IMR-90 (cell line): ENCODE measurements around the gene CCNI. TPM values are rescaled to one million over a fixed set of nuclear protein-coding genes. Genes with fewer than 3 reads are reported as not detected.

Source experiments
- ATAC-seq: fragments of 200-7000 bp; cut with Tn5 transposase; 2 replicates; pipeline ENCODE4 v1.9.1; 2020; ENCODE audit warnings: low read depth, mild to moderate bottlenecking, moderate library complexity
- BruUV-seq: library from RNA; stranded (reverse); fragments of 400-500 nt; replicated peaks from 2 replicates; lab custom pipeline; 2021; lab: Mats Ljungman, UMichigan
- CTCF ChIA-PET: fragments of 300-600 bp; formaldehyde crosslinking; extraction: SDS; loops from one replicate; lab custom pipeline; 2021; ENCODE audit warnings: antibody characterized with exemption; lab: Yijun Ruan, JAX
- POLR2A ChIA-PET: fragments of 300-600 bp; sonication (Branson Sonifier 250); formaldehyde crosslinking; loops from one replicate; lab custom pipeline; 2022; ENCODE audit warnings: antibody characterized with exemption; ENCODE audit not compliant: unreplicated experiment; lab: Charles Lee
- DNase-seq: peaks from one replicate; pipeline ENCODE4 v3.0.0; 2013
- H2AFZ ChIP-seq: replicated peaks from 2 replicates; pipeline ENCODE3; 2013; ENCODE audit warnings: low read length, mild to moderate bottlenecking; ENCODE audit not compliant: poor library complexity
- H2AK5ac ChIP-seq: 2 replicates; pipeline ENCODE4 v1.6.1; 2013; ENCODE audit warnings: low read depth, low read length, inconsistent platforms
- H2AK9ac ChIP-seq: replicated peaks from 2 replicates; pipeline ENCODE3; 2013; ENCODE audit warnings: mild to moderate bottlenecking, low read depth, low read length, moderate library complexity; ENCODE audit not compliant: poor library complexity
- H2BK120ac ChIP-seq: 2 replicates; pipeline ENCODE4 v1.6.1; 2013; ENCODE audit warnings: low read depth, low read length, inconsistent platforms
- H2BK15ac ChIP-seq: 3 replicates; pipeline ENCODE4 v1.6.1; 2013; ENCODE audit warnings: low read depth, low read length, inconsistent platforms
- H2BK20ac ChIP-seq: 2 replicates; pipeline ENCODE4 v1.6.1; 2013; ENCODE audit warnings: low read depth, mild to moderate bottlenecking, inconsistent platforms, low read length, moderate library complexity
- H2BK5ac ChIP-seq: 2 replicates; pipeline ENCODE4 v1.6.1; 2013; ENCODE audit warnings: mild to moderate bottlenecking, low read depth, low read length, inconsistent platforms; ENCODE audit not compliant: poor library complexity, severe bottlenecking
- H3K14ac ChIP-seq: replicated peaks from 2 replicates; pipeline ENCODE4 v1.6.1; 2013; ENCODE audit warnings: low read depth, low read length, inconsistent platforms
- H3K18ac ChIP-seq: 2 replicates; pipeline ENCODE4 v1.6.1; 2013; ENCODE audit warnings: low read depth, low read length, control low read depth
- H3K23ac ChIP-seq: 2 replicates; pipeline ENCODE4 v1.6.1; 2013; ENCODE audit warnings: low read depth, low read length, inconsistent platforms
- H3K27ac ChIP-seq: 2 replicates; pipeline ENCODE4 v1.5.1; 2013; ENCODE audit warnings: mild to moderate bottlenecking, control low read depth, low read length; ENCODE audit not compliant: insufficient read depth
- H3K27me3 ChIP-seq: 2 replicates; pipeline ENCODE4 v1.6.1; 2013; ENCODE audit warnings: low read length; ENCODE audit not compliant: control insufficient read depth, insufficient read depth
- H3K36me3 ChIP-seq: 2 replicates; pipeline ENCODE4 v1.6.1; 2013; ENCODE audit warnings: low read length, mixed read lengths; ENCODE audit not compliant: control insufficient read depth, insufficient read depth
- H3K4ac ChIP-seq: 2 replicates; pipeline ENCODE4 v1.6.1; 2013; ENCODE audit warnings: low read depth, low read length, inconsistent platforms
- H3K4me1 ChIP-seq: 2 replicates; pipeline ENCODE4 v1.6.1; 2013; ENCODE audit warnings: low read length, mixed read lengths; ENCODE audit not compliant: control insufficient read depth, insufficient read depth
- H3K4me2 ChIP-seq: 2 replicates; pipeline ENCODE4 v1.6.1; 2013; ENCODE audit warnings: low read depth, mild to moderate bottlenecking, control low read depth, low read length, moderate library complexity
- H3K4me3 ChIP-seq: 2 replicates; pipeline ENCODE4 v1.5.1; 2013; ENCODE audit warnings: low read depth, mild to moderate bottlenecking, control low read depth, low read length, moderate library complexity; ENCODE audit not compliant: insufficient read depth
- H3K56ac ChIP-seq: 2 replicates; pipeline ENCODE4 v1.6.1; 2013; ENCODE audit warnings: low read length, inconsistent platforms; ENCODE audit not compliant: insufficient read depth; ENCODE audit errors: extremely low read depth
- H3K79me1 ChIP-seq, 2 experiments: 2 replicates each; pipeline ENCODE4 v1.6.1; 2013; ENCODE audit warnings: low read length in 2 of 2, inconsistent platforms in 1 of 2, low read depth in 1 of 2
- H3K9ac ChIP-seq: 2 replicates; pipeline ENCODE4 v1.6.1; 2013; ENCODE audit warnings: low read depth, low read length, control low read depth
- H3K9me1 ChIP-seq: 2 replicates; pipeline ENCODE4 v1.6.1; 2013; ENCODE audit warnings: low read length, inconsistent platforms; ENCODE audit not compliant: insufficient read depth
- H3K9me3 ChIP-seq: 2 replicates; pipeline ENCODE4 v1.6.1; 2013; ENCODE audit warnings: low read length; ENCODE audit not compliant: control insufficient read depth, insufficient read depth
- H4K20me1 ChIP-seq: 2 replicates; pipeline ENCODE4 v1.6.1; 2013; ENCODE audit warnings: low read length, inconsistent platforms; ENCODE audit not compliant: insufficient read depth
- H4K5ac ChIP-seq: 2 replicates; pipeline ENCODE4 v1.6.1; 2013; ENCODE audit warnings: mild to moderate bottlenecking, low read depth, low read length, control low read depth
- H4K8ac ChIP-seq, 2 experiments: 2 replicates each; pipeline ENCODE4 v1.6.1; 2013; ENCODE audit warnings: low read depth in 2 of 2, low read length in 2 of 2, control low read depth in 1 of 2, inconsistent platforms in 1 of 2
- H4K91ac ChIP-seq: 2 replicates; pipeline ENCODE4 v1.6.1; 2013; ENCODE audit warnings: low read depth, low read length, inconsistent platforms; ENCODE audit not compliant: insufficient read depth
- BHLHE40 ChIP-seq: fragments of 150-350 bp; IDR thresholded peaks from 2 replicates; pipeline ENCODE4 v1.6.1; 2016; ENCODE audit warnings: mild to moderate bottlenecking, low read depth, low read length
- CEBPB ChIP-seq: IDR thresholded peaks from 2 replicates; pipeline ENCODE4 v1.6.1; 2012; ENCODE audit warnings: low read depth, low read length, improper control_type of control experiment
- CHD1 ChIP-seq: IDR thresholded peaks from 2 replicates; pipeline ENCODE4 v1.6.1; 2012; ENCODE audit warnings: low read depth, low read length, improper control_type of control experiment
- MAFK ChIP-seq: IDR thresholded peaks from 2 replicates; pipeline ENCODE4 v1.6.1; 2012; ENCODE audit warnings: low read depth, low read length, improper control_type of control experiment
- RCOR1 ChIP-seq: IDR thresholded peaks from 2 replicates; pipeline ENCODE4 v1.6.1; 2012; ENCODE audit warnings: mild to moderate bottlenecking, low read length, improper control_type of control experiment; ENCODE audit not compliant: insufficient replicate concordance
- WGBS, 2 experiments: methylation state at CpG; one replicate each; pipeline versions ENCODE4 v1.1.5 to v1.1.7; 2013; ENCODE audit warnings: missing lambda C conversion rate in 2 of 2; ENCODE audit not compliant: insufficient read length in 1 of 2; ENCODE audit errors: extremely low coverage in 2 of 2; 5-methylcytosine and 5-hydroxymethylcytosine counted together
- dilution Hi-C: fragments of 300-500 bp; cut with HindIII; formaldehyde crosslinking; loops from one replicate; pipeline ENCODE4 v1.14.3; 2018; ENCODE audit warnings: low sequenced_read_pairs; ENCODE audit not compliant: unreplicated experiment
- in situ Hi-C: fragments of 300-500 bp; cut with MboI; formaldehyde crosslinking; loops from 3 replicates; pipeline ENCODE4 v1.14.3; 2019; ENCODE audit warnings: low sequenced_read_pairs, inconsistent platforms, mixed read lengths
- intact Hi-C: fragments of 100-400 bp; cut with micrococcal nuclease; formaldehyde crosslinking; loops from 2 replicates; pipeline ENCODE4 v1.10.0; 2022
- polyA plus RNA-seq, 3 experiments: library from polyadenylated mRNA; depleted of rRNA; stranded (reverse); fragments of >200 nt; gene quantifications; 2 replicates each; pipeline ENCODE4 v1.2.3, GENCODE V29; 2012; ENCODE audit warnings: low replicate concordance in 1 of 3
- total RNA-seq: library from RNA; depleted of rRNA; stranded (reverse); fragments of >200 nt; gene quantifications from 2 replicates; pipeline ENCODE4 v1.2.3, GENCODE V29; 2012
- TF ChIP-seq, protein P1 (sequence below): fragments of 150-350 bp; IDR thresholded peaks from 2 replicates; pipeline ENCODE4 v1.6.1; 2016; ENCODE audit warnings: low read depth, mild to moderate bottlenecking, low read length, moderate library complexity, borderline replicate concordance

CCNI gene
- total and polyA plus RNA-seq, 2 of the 4 experiments (the other 2 are of a cell fraction) = 70.1 to 100 TPM

DNA sequence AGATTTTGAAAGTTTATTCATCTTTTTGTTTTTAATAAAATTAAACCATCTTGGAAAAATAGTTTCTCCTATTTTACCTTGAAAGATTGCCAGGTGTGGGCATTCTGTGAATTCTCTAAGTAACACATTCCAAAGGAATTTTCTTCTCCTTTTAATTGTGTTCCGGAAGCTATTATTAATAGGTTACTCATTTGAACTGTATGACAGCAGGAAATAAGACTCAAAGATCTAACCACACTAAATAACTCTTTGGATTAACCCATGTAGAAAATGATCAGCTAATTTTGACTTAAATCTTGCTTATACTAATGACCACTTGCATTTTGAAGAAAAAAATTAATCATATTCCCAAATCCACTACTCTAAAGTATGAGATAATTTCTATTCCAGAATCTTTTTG is 17.6 kb upstream of the CCNI start:
- H3K23ac ChIP-seq = no peak overlapping the region
- H4K8ac ChIP-seq = no peak overlapping the region
- no peak overlapping the region for H4K5ac ChIP-seq
- H3K9ac ChIP-seq = no peak overlapping the region
- H3K4me1 ChIP-seq = no peaks in the 10 kb centered on the region
- H3K9me3 ChIP-seq = no peaks in the 10 kb centered on the region
- H3K14ac ChIP-seq = no peak overlapping the region
- no peak overlapping the region for H2AFZ ChIP-seq
- POLR2A ChIA-PET = no interaction called here
- no peak overlapping the region for H2AK5ac ChIP-seq
- BruUV-seq = no TSS peak
- H3K36me3 ChIP-seq = no peaks in the 10 kb centered on the region
- DNase-seq = no peak
- no peak overlapping the region for H3K4ac ChIP-seq
- H4K91ac ChIP-seq = no peak overlapping the region
- H3K56ac ChIP-seq = no peak overlapping the region
- H3K27me3 ChIP-seq = no peaks in the 10 kb centered on the region
- H2BK15ac ChIP-seq = no peak overlapping the region
- intact Hi-C loops (no loop called here), dilution Hi-C loops (no loop called here), in situ Hi-C loops (no loop called here)
- TF ChIP-seq RCOR1 = no peak
- no peak for TF ChIP-seq MAFK
- TF ChIP-seq CEBPB = no peak
- no peak for TF ChIP-seq BHLHE40
- TF ChIP-seq, protein P1, sequence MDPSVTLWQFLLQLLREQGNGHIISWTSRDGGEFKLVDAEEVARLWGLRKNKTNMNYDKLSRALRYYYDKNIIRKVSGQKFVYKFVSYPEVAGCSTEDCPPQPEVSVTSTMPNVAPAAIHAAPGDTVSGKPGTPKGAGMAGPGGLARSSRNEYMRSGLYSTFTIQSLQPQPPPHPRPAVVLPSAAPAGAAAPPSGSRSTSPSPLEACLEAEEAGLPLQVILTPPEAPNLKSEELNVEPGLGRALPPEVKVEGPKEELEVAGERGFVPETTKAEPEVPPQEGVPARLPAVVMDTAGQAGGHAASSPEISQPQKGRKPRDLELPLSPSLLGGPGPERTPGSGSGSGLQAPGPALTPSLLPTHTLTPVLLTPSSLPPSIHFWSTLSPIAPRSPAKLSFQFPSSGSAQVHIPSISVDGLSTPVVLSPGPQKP = no peak
- TF ChIP-seq CHD1 = no peak
- no peaks in the 10 kb centered on the region; the same call in 1 of the 2 replicates for H3K9me1 ChIP-seq
- no peak overlapping the region for H3K4me2 ChIP-seq
- H2AK9ac ChIP-seq = no peak overlapping the region
- CTCF ChIA-PET = interaction anchor here (1.2 to 1.3 kb wide), 2 partner anchors 14 to 44 kb away, joined by 3 to 4 read pairs; no protein-coding TSS in a partner anchor
- no peaks in the 10 kb centered on the region for H3K79me1 ChIP-seq
- no peak overlapping the region for H2BK20ac ChIP-seq
- no peaks in the 10 kb centered on the region for H4K20me1 ChIP-seq
- no peak for ATAC-seq
- no peak overlapping the region for H2BK5ac ChIP-seq
- no peak overlapping the region for H3K4me3 ChIP-seq
- no CpG with 5 or more reads among the region's 1 CpG for WGBS, 2 experiments
- H3K18ac ChIP-seq = no peak overlapping the region
- H3K27ac ChIP-seq = no peak overlapping the region
- no peak overlapping the region for H2BK120ac ChIP-seq
